Measurements from ENCODE around the gene DENND2A.
"Not testable (repeated sequence)": the region's sequence is repeated elsewhere in the genome, so short reads cannot be mapped to it uniquely, and the experiment has no call there.

DENND2A gene

GRCh38 chr7:140644761-140645160 is 4.1 kb upstream of the DENND2A start:
- not testable (repeated sequence) for DNase-seq

GRCh38 chr7:140643416-140643815 is 2.8 kb upstream of the DENND2A start:
- no peak for DNase-seq

GRCh38 chr7:140641524-140642195 is 1.0 kb upstream of the DENND2A start:
- no peak for DNase-seq

GRCh38 chr7:140640060-140640637 is 464 bp downstream of the DENND2A start:
- DNase-seq = no peak

- DNase-seq = no peak
These were observed 1.1 kb downstream of the DENND2A start for GRCh38 chr7:140639366-140640053.

- DNase-seq = no peak
These were observed 2.3 kb downstream of the DENND2A start for GRCh38 chr7:140638173-140638791.

GRCh38 chr7:140637400-140637799 is 3.2 kb downstream of the DENND2A start:
- DNase-seq = no peak

- no peak for DNase-seq
These were observed 4.8 kb downstream of the DENND2A start for GRCh38 chr7:140635816-140636215.

GRCh38 chr7:140635345-140635744 is 5.3 kb downstream of the DENND2A start:
- no peak for DNase-seq

GRCh38 chr7:140631602-140632001 is 9.0 kb downstream of the DENND2A start:
- DNase-seq = no peak

- DNase-seq = no peak
These were observed 9.6 kb downstream of the DENND2A start for GRCh38 chr7:140631021-140631420.

- DNase-seq = peak; percentile 84
These were observed 14.4 kb downstream of the DENND2A start for GRCh38 chr7:140625908-140626868.

- not testable (repeated sequence) for DNase-seq
These were observed 15.4 kb downstream of the DENND2A start for GRCh38 chr7:140625192-140625558.

GRCh38 chr7:140624392-140625191 is 16.0 kb downstream of the DENND2A start:
- DNase-seq = peak; percentile 64

- no peak for DNase-seq
These were observed 16.6 kb downstream of the DENND2A start for GRCh38 chr7:140623980-140624379.

GRCh38 chr7:140621401-140622021 is 19.1 kb downstream of the DENND2A start:
- DNase-seq = no peak

GRCh38 chr7:140619915-140620510 is 20.6 kb downstream of the DENND2A start:
- DNase-seq = not testable (repeated sequence)

GRCh38 chr7:140619176-140619575 is 21.4 kb downstream of the DENND2A start:
- no peak for DNase-seq

GRCh38 chr7:140618306-140618705 is 22.3 kb downstream of the DENND2A start:
- no peak for DNase-seq

GRCh38 chr7:140617081-140617480 is 23.5 kb downstream of the DENND2A start:
- no peak for DNase-seq

- DNase-seq = no peak
These were observed 24.3 kb downstream of the DENND2A start for GRCh38 chr7:140616328-140616727.
